ENCODE data around the gene STX16.
A peak's percentile ranks its signal among the peaks of the same experiment; 100 is the strongest.

The STX16 gene

GRCh38 chr20:58690396-58691135 lies 39.5 kb downstream of the STX16 start:
- peak; percentile 46 for DNase-seq (ENCODE audit: low read depth)
- no peak for TF ChIP-seq CTCF (conservative IDR thresholded peaks at IDR 0.05; ENCODE audit: low read length)

GRCh38 chr20:58691773-58692578 lies 40.9 kb downstream of the STX16 start:
- no peak for TF ChIP-seq CTCF (conservative IDR thresholded peaks at IDR 0.05; ENCODE audit: low read length)
- no peak overlapping the region for H3K4me3 ChIP-seq (ENCODE audit: low read length)
- peak; percentile 36 for DNase-seq (ENCODE audit: low read depth)

More at GRCh38 chr20:58690396-58691135, 39.5 kb downstream of the STX16 start:
- no peak overlapping the region for H3K4me3 ChIP-seq (ENCODE audit: low read length)

GRCh38 chr20:58692579-58693225 lies 41.6 kb downstream of the STX16 start, which contains the start of gene NPEPL1:
Gene NPEPL1 (plus strand): TSS chr20:58692800. CDS start chr20:58692901, 101 bp downstream.
- H3K4me3 ChIP-seq (ENCODE audit: low read length), result peak within 1 kb of the TSS; percentile 61
- peak; percentile 82 for DNase-seq (ENCODE audit: low read depth)
- TF ChIP-seq CTCF (conservative IDR thresholded peaks at IDR 0.05; ENCODE audit: low read length), result peak; percentile 7; the same call in 1 of the 2 replicates

GRCh38 chr20:58693226-58694006 lies 42.3 kb downstream of the STX16 start:
- peak overlapping the region; percentile 61 for H3K4me3 ChIP-seq (ENCODE audit: low read length)
- no peak for TF ChIP-seq CTCF (conservative IDR thresholded peaks at IDR 0.05; ENCODE audit: low read length)
- DNase-seq (ENCODE audit: low read depth), result no peak

GRCh38 chr20:58694241-58695083 lies 43.4 kb downstream of the STX16 start:
- DNase-seq (ENCODE audit: low read depth), result no peak
- H3K4me3 ChIP-seq (ENCODE audit: low read length), result no peak overlapping the region
- TF ChIP-seq CTCF (conservative IDR thresholded peaks at IDR 0.05; ENCODE audit: low read length), result no peak
